Heart left ventricle (tissue), 13 donors: ENCODE results near the gene PTCRA.

ENCODE experiments used
- CTCF ChIP-seq, 12 donors: fragments of 200-600 bp; sonication (generic) in 4 of 12; IDR thresholded peaks; one replicate each; pipeline versions ENCODE4 v1.5.0 to v1.8.0; 2018 to 2022; ENCODE audit warnings: antibody characterized with exemption in 12 of 12, mild to moderate bottlenecking in 5 of 12
- POLR2A ChIP-seq, 2 donors: fragments of 450-650 bp; IDR thresholded peaks; one replicate each; pipeline ENCODE4 v1.6.1; 2017; ENCODE audit warnings: antibody characterized with exemption in 2 of 2, mild to moderate bottlenecking in 2 of 2, moderate library complexity in 2 of 2
- donor health status: ischemic (EF 13 %, LVEDD 7.1; RV severe dilation, severe dysfunction).
- donor health status: DM: no; HTN: yes; CAD: no.
- donor health status: DM: no; HTN: no; CAD: no.
- donor health status: ischemic (EF 25% LVEDD 6.9; RV normal size, moderate dysfunction).
- donor health status: ischemic (EF 25% LVEDD 5.7; RV mildly dilated, moderate dysfunction).
- donor health status: ischemic (EF 35%, LVEDD 5.7; RV mildly dilated, moderate dysfunction).
- donor health status: nonischemic (EF 11% LVEDD 7.7; RV severe dilation, severe dysfunction).
- donor health status: DM: yes; HTN: yes; CAD: no.
- donor health status: PGD.
- donor health status: ischemic (EF 29% LVEDD 5.4; RV normal size, mild dysfunction).
- donor health status: nonischemic (EF 23%, LVEDD 6.1; RV moderate dilation, normal function).

GRCh38 chr6:42974919-42975505 is 59.2 kb downstream of the PTCRA start:
- TF ChIP-seq CTCF (IDR thresholded peaks at IDR 0.05): no peak
- no peak for TF ChIP-seq POLR2A (IDR thresholded peaks at IDR 0.05)
